Osteoblast (primary cell): Measurements from ENCODE around the gene SAMD3. TPM values are rescaled to one million over a fixed set of nuclear protein-coding genes. Genes with fewer than 3 reads are reported as not detected.
"Not testable (repeated sequence)": the region's sequence is repeated elsewhere in the genome, so short reads cannot be mapped to it uniquely, and the experiment has no call there.

Experiments used
- DNase-seq: peaks from one replicate; pipeline ENCODE4 v3.0.0; 2011; ENCODE audit warnings: low spot score, mixed read lengths; ENCODE audit not compliant: insufficient read length; ENCODE audit errors: missing footprints
- H2AFZ ChIP-seq: 2 replicates; pipeline ENCODE4 v1.6.0; 2011; ENCODE audit warnings: mild to moderate bottlenecking, low read length
- H3K27ac ChIP-seq: 2 replicates; pipeline ENCODE4 v1.5.1; 2011; ENCODE audit warnings: mild to moderate bottlenecking, low read depth, low read length, moderate library complexity
- H3K27me3 ChIP-seq: 2 replicates; pipeline ENCODE4 v1.6.0; 2012; ENCODE audit warnings: mild to moderate bottlenecking, control low read depth, inconsistent platforms, low read length, moderate library complexity; ENCODE audit not compliant: insufficient read depth
- H3K36me3 ChIP-seq: 2 replicates; pipeline ENCODE4 v1.5.1; 2011; ENCODE audit warnings: mild to moderate bottlenecking, low read length, control low read depth, moderate library complexity; ENCODE audit not compliant: insufficient read depth
- H3K4me1 ChIP-seq: 2 replicates; pipeline ENCODE4 v1.5.1; 2011; ENCODE audit warnings: mild to moderate bottlenecking, low read length, control low read depth, moderate library complexity; ENCODE audit not compliant: insufficient read depth
- H3K4me2 ChIP-seq: 2 replicates; pipeline ENCODE4 v1.6.0; 2011; ENCODE audit warnings: mild to moderate bottlenecking, low read length; ENCODE audit not compliant: insufficient read depth
- H3K4me3 ChIP-seq: fragments of 200-600 bp; sonication (generic); 3 replicates; pipeline ENCODE4 v1.5.1; 2012; ENCODE audit warnings: mild to moderate bottlenecking, low read length, inconsistent platforms; ENCODE audit not compliant: insufficient read depth
- H3K79me2 ChIP-seq: 2 replicates; pipeline ENCODE4 v1.6.0; 2012; ENCODE audit warnings: mild to moderate bottlenecking, low read length, control low read depth, inconsistent platforms; ENCODE audit not compliant: insufficient read depth
- H3K9me3 ChIP-seq: 2 replicates; pipeline ENCODE4 v1.5.1; 2011; ENCODE audit warnings: low read depth, low read length, control low read depth
- H4K20me1 ChIP-seq: 2 replicates; pipeline ENCODE4 v1.6.0; 2012; ENCODE audit warnings: mild to moderate bottlenecking, low read length, control low read depth; ENCODE audit not compliant: insufficient read depth
- CTCF ChIP-seq: IDR thresholded peaks from 2 replicates; pipeline ENCODE4 v1.5.1; 2011; ENCODE audit warnings: mild to moderate bottlenecking, low read depth, low read length, moderate library complexity; ENCODE audit errors: extremely low read depth
- total RNA-seq: library from RNA; depleted of rRNA; stranded (reverse); fragments of >200 nt; gene quantifications from 2 replicates; pipeline ENCODE4 v1.2.3, GENCODE V29; 2012

Gene SAMD3
- total RNA-seq, 1 donor = 0.72 TPM

GRCh38 chr6:130178692-130179091 lies 44.1 kb downstream of the SAMD3 start:
- no peak for TF ChIP-seq CTCF

GRCh38 chr6:130176378-130176777 lies 46.4 kb downstream of the SAMD3 start:
- H3K4me3 ChIP-seq = no peak overlapping the region

More at GRCh38 chr6:130178692-130179091, 44.1 kb downstream of the SAMD3 start:
- no peaks in the 10 kb centered on the region for H4K20me1 ChIP-seq
- H3K36me3 ChIP-seq = no peaks in the 10 kb centered on the region
- H3K4me1 ChIP-seq = peaks cover 10% of the 10 kb centered on the region
- no peaks in the 10 kb centered on the region for H3K9me3 ChIP-seq
- DNase-seq = peak; percentile 85
- no peak overlapping the region for H3K4me2 ChIP-seq
- no peaks in the 10 kb centered on the region for H3K79me2 ChIP-seq
- H3K4me3 ChIP-seq = no peak overlapping the region
- H3K27me3 ChIP-seq = no peaks in the 10 kb centered on the region
- no peak overlapping the region for H3K27ac ChIP-seq
- H2AFZ ChIP-seq = no peak overlapping the region

DNA sequence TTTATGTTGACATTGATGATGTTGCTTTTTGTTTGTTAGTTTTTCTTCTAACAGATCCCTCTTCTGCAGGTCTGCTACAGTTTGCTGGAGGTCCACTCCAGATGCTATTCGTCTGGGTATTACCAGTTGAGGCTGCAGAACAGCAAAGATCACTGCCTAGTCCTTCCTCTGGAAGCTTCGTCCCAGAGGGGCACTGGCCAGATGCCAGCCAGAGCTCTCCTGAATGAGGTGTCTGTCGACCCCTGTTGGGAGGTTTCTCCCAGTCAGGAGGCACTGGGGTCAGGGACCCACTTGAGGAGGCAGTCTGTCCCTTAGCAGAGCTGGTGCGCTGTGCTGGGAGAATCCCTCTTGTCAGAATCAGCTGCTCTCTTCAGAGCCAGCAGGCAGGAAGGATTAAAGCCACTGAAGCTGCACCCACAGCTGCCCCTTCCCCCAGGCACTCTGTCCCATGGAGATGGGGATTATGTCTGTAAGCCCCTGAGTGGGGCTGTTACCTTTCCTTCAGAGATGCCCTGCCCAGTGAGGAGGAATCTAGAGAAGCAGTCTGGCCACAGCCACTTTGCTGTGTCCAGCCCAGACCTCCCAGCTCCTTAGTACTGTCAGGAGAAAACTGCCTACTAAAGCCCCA lies 49.3 kb downstream of the SAMD3 start:
- H2AFZ ChIP-seq, H4K20me1 ChIP-seq, H3K27ac ChIP-seq, DNase-seq, H3K27me3 ChIP-seq, H3K4me3 ChIP-seq, H3K36me3 ChIP-seq, H3K79me2 ChIP-seq, H3K4me2 ChIP-seq, H3K4me1 ChIP-seq, H3K9me3 ChIP-seq: not testable (repeated sequence)

More at GRCh38 chr6:130176378-130176777, 46.4 kb downstream of the SAMD3 start:
- DNase-seq = no peak
- Histone ChIP-seq H3K27ac (no peak overlapping the region), H3K27me3 (no peaks in the 10 kb centered on the region), H3K4me2 (no peak overlapping the region), H3K79me2 (no peaks in the 10 kb centered on the region), H3K36me3 (no peaks in the 10 kb centered on the region), H4K20me1 (no peaks in the 10 kb centered on the region), H3K9me3 (no peaks in the 10 kb centered on the region), H3K4me1 (peaks cover 10% of the 10 kb centered on the region), H2AFZ (no peak overlapping the region)
- no peak for TF ChIP-seq CTCF

- H3K9me3 ChIP-seq, H3K4me2 ChIP-seq, H2AFZ ChIP-seq, H3K36me3 ChIP-seq, H3K79me2 ChIP-seq, H3K4me1 ChIP-seq, H3K4me3 ChIP-seq, H3K27me3 ChIP-seq, H3K27ac ChIP-seq, DNase-seq, H4K20me1 ChIP-seq: not testable (repeated sequence)
These were observed 52.6 kb downstream of the SAMD3 start for GRCh38 chr6:130170160-130170559.

DNA sequence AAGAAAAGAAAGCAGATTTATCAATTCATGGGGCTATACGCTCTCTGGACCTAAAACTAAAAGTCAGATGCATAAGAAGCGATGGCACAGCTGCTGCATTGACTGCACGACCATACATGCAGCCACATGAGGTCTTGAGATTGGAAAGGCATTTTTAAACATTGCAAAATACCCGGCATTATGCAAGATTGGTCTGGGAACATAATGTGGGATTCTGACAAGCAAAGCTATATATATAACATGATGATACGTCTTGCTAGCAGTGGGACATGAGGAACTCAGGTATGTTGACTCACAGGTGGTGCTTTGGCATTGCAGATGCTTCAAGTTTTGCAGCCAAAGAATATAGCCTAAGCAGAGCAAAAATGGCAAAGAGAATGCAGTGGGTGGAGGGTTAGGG lies 55.1 kb downstream of the SAMD3 start:
- Histone ChIP-seq H4K20me1 (no peaks in the 10 kb centered on the region), H3K36me3 (no peaks in the 10 kb centered on the region), H2AFZ (no peak overlapping the region), H3K27me3 (no peaks in the 10 kb centered on the region), H3K4me1 (no peaks in the 10 kb centered on the region), H3K4me3 (no peak overlapping the region), H3K27ac (no peak overlapping the region), H3K79me2 (no peaks in the 10 kb centered on the region), H3K9me3 (no peaks in the 10 kb centered on the region), H3K4me2 (no peak overlapping the region)
- no peak for TF ChIP-seq CTCF
- no peak for DNase-seq
